ENCODE measurements around the gene KCMF1.

The KCMF1 gene

GRCh38 chr2:84986018-84986417 is 15.1 kb downstream of the KCMF1 start:
- DNase-seq: no peak

- no peak for DNase-seq
These were observed 18.5 kb downstream of the KCMF1 start for GRCh38 chr2:84989422-84989821.

GRCh38 chr2:84989927-84990326 is 19.0 kb downstream of the KCMF1 start:
- no peak for DNase-seq

GRCh38 chr2:84991404-84992160 is 20.6 kb downstream of the KCMF1 start:
- no peak for DNase-seq

- no peak for DNase-seq
These were observed 24.9 kb downstream of the KCMF1 start for GRCh38 chr2:84995826-84996225.

GRCh38 chr2:84996909-84997308 is 25.9 kb downstream of the KCMF1 start:
- no peak for DNase-seq

- no peak for DNase-seq
These were observed 28.6 kb downstream of the KCMF1 start for GRCh38 chr2:84999553-84999955.

GRCh38 chr2:85001595-85001994 is 30.6 kb downstream of the KCMF1 start:
- DNase-seq: no peak

GRCh38 chr2:85002534-85002933 is 31.6 kb downstream of the KCMF1 start:
- no peak for DNase-seq

- DNase-seq: no peak
These were observed 37.3 kb downstream of the KCMF1 start for GRCh38 chr2:85008252-85008651.

GRCh38 chr2:85009019-85009618 is 38.2 kb downstream of the KCMF1 start:
- DNase-seq: no peak

GRCh38 chr2:85010404-85010803 is 39.4 kb downstream of the KCMF1 start:
- DNase-seq: no peak

- DNase-seq: no peak
These were observed 40.1 kb downstream of the KCMF1 start for GRCh38 chr2:85011098-85011497.

- DNase-seq: no peak
These were observed 40.8 kb downstream of the KCMF1 start for GRCh38 chr2:85011747-85012146.

- DNase-seq: no peak
These were observed 41.5 kb downstream of the KCMF1 start for GRCh38 chr2:85012431-85012830.

GRCh38 chr2:85012855-85013254 is 41.9 kb downstream of the KCMF1 start:
- DNase-seq: no peak

GRCh38 chr2:85015653-85016360 is 44.8 kb downstream of the KCMF1 start:
- DNase-seq: no peak

- no peak for DNase-seq
These were observed 45.5 kb downstream of the KCMF1 start for GRCh38 chr2:85016446-85016845.

- DNase-seq: no peak
These were observed 46.6 kb downstream of the KCMF1 start for GRCh38 chr2:85017411-85018048.

- DNase-seq: no peak
These were observed 47.1 kb downstream of the KCMF1 start for GRCh38 chr2:85018049-85018447.

GRCh38 chr2:85019121-85019520 is 48.2 kb downstream of the KCMF1 start:
- no peak for DNase-seq

- DNase-seq: no peak
These were observed 51.3 kb downstream of the KCMF1 start for GRCh38 chr2:85022232-85022631.

GRCh38 chr2:85024372-85025047 is 53.5 kb downstream of the KCMF1 start:
- DNase-seq: no peak
